Endodermal cell (in vitro differentiated cells): Measurements from ENCODE around the gene SAMD11. TPM values are rescaled to one million over a fixed set of nuclear protein-coding genes. Genes with fewer than 3 reads are reported as not detected.

Experiments
- DNase-seq: peaks from one replicate; pipeline ENCODE4 v3.0.0-alpha.2; 2017
- H3K27ac ChIP-seq: 2 replicates; pipeline ENCODE4 v1.5.1; 2013; ENCODE audit warnings: mild to moderate bottlenecking, low read depth, low read length, moderate library complexity
- H3K27me3 ChIP-seq: 2 replicates; pipeline ENCODE4 v1.6.1; 2013; ENCODE audit warnings: mild to moderate bottlenecking, low read length, moderate library complexity; ENCODE audit not compliant: insufficient read depth, control insufficient read depth, poor library complexity, severe bottlenecking
- H3K36me3 ChIP-seq: 2 replicates; pipeline ENCODE4 v1.7.0; 2013; ENCODE audit warnings: mild to moderate bottlenecking, low read length, moderate library complexity; ENCODE audit not compliant: control insufficient read depth, insufficient read depth
- H3K4me1 ChIP-seq: one replicate; pipeline ENCODE4 v1.7.0; 2013; ENCODE audit warnings: low read length; ENCODE audit not compliant: control insufficient read depth, insufficient read depth
- H3K4me3 ChIP-seq: 2 replicates; pipeline ENCODE4 v1.5.1; 2013; ENCODE audit warnings: mild to moderate bottlenecking, low read length, moderate library complexity
- H3K9ac ChIP-seq: 2 replicates; pipeline ENCODE4 v1.6.1; 2013; ENCODE audit warnings: mild to moderate bottlenecking, low read length, moderate library complexity; ENCODE audit not compliant: poor library complexity, severe bottlenecking; ENCODE audit errors: extremely low read depth
- H3K9me3 ChIP-seq: 2 replicates; pipeline ENCODE4 v1.6.1; 2013; ENCODE audit warnings: mild to moderate bottlenecking, low read length, moderate library complexity; ENCODE audit not compliant: control insufficient read depth
- H3K27ac Mint-ChIP-seq: 2 replicates; pipeline ENCODE4 v1.8.0; 2020; ENCODE audit warnings: mixed read lengths
- H3K27me3 Mint-ChIP-seq: 2 replicates; pipeline ENCODE4 v1.8.0; 2021; ENCODE audit warnings: mild to moderate bottlenecking, mixed read lengths; ENCODE audit not compliant: insufficient read depth
- H3K36me3 Mint-ChIP-seq: 2 replicates; pipeline ENCODE4 v1.8.0; 2020; ENCODE audit warnings: low read depth, mixed read lengths
- H3K4me1 Mint-ChIP-seq: 2 replicates; pipeline ENCODE4 v1.8.0; 2020; ENCODE audit warnings: mixed read lengths
- H3K4me3 Mint-ChIP-seq: 2 replicates; pipeline ENCODE4 v1.8.0; 2020; ENCODE audit warnings: mild to moderate bottlenecking, moderate library complexity, mixed read lengths
- H3K9me3 Mint-ChIP-seq: 2 replicates; pipeline ENCODE4 v1.8.0; 2020; ENCODE audit warnings: mild to moderate bottlenecking, mixed read lengths
- CTCF ChIP-seq: fragments of 200-600 bp; sonication (generic); conservative IDR thresholded peaks from 2 replicates; pipeline ENCODE4 v1.5.0; 2021; ENCODE audit warnings: antibody characterized with exemption, mild to moderate bottlenecking
- WGBS, 2 experiments: methylation state at CpG; one replicate each; pipeline versions ENCODE4 v1.1.5 to v1.1.7; 2013; ENCODE audit warnings: missing lambda C conversion rate in 2 of 2, mixed read lengths in 1 of 2; ENCODE audit not compliant: insufficient coverage in 1 of 2, insufficient read length in 1 of 2; 5-methylcytosine and 5-hydroxymethylcytosine counted together
- total RNA-seq, 2 donors: library from RNA; stranded (reverse); fragmentation: NEBNext Ultra II Directional in 1 of 2; extraction: Animal tissue kit (Norgen Biotek cat#: 25700) in 1 of 2; gene quantifications; 2 replicates in 1 of 2; 3 replicates in 1 of 2; pipeline ENCODE4 v1.2.1, GENCODE V29; 2021

Gene SAMD11
- total RNA-seq, 2 donors from 2014 or later: 152 to 156 TPM

- H3K36me3 Mint-ChIP-seq: peaks cover 31% of the 10 kb centered on the region
- H3K27ac ChIP-seq: no peak overlapping the region
- no peak for DNase-seq
- no peak overlapping the region for H3K4me3 Mint-ChIP-seq
- no peak overlapping the region for H3K4me3 ChIP-seq
- 88 to 92% methylated on average over 3 to 10 of the region's 10 CpGs for WGBS, 2 experiments
- no peak overlapping the region for H3K27ac Mint-ChIP-seq
- H3K9me3 ChIP-seq: no peaks in the 10 kb centered on the region
- no peaks in the 10 kb centered on the region for H3K36me3 ChIP-seq
- H3K27me3 Mint-ChIP-seq: peaks cover 71% of the 10 kb centered on the region
- H3K9ac ChIP-seq: no peak overlapping the region
- H3K4me1 Mint-ChIP-seq: peaks cover 17% of the 10 kb centered on the region
- H3K27me3 ChIP-seq: peaks cover 64% of the 10 kb centered on the region
- H3K9me3 Mint-ChIP-seq: no peaks in the 10 kb centered on the region
- no peak for TF ChIP-seq CTCF
- no peaks in the 10 kb centered on the region for H3K4me1 ChIP-seq
Measured at GRCh38 chr1:927748-928147, 4.0 kb downstream of the SAMD11 start.

- peaks cover 71% of the 10 kb centered on the region for H3K27me3 Mint-ChIP-seq
- no peak overlapping the region for H3K9ac ChIP-seq
- DNase-seq: peak; percentile 53
- H3K4me1 ChIP-seq: no peaks in the 10 kb centered on the region
- peaks cover 25% of the 10 kb centered on the region for H3K36me3 Mint-ChIP-seq
- TF ChIP-seq CTCF: no peak
- no peaks in the 10 kb centered on the region for H3K9me3 ChIP-seq
- H3K27ac ChIP-seq: no peak overlapping the region
- H3K27me3 ChIP-seq: peaks cover 59% of the 10 kb centered on the region
- H3K4me1 Mint-ChIP-seq: peaks cover 18% of the 10 kb centered on the region
- H3K4me3 Mint-ChIP-seq: no peak overlapping the region
- H3K36me3 ChIP-seq: no peaks in the 10 kb centered on the region
- WGBS, 2 experiments: 70 to 85% methylated on average over 25 to 40 of the region's 40 CpGs
- H3K4me3 ChIP-seq: no peak overlapping the region
- no peaks in the 10 kb centered on the region for H3K9me3 Mint-ChIP-seq
- no peak overlapping the region for H3K27ac Mint-ChIP-seq
Measured at GRCh38 chr1:928825-929661, 5.3 kb downstream of the SAMD11 start.

DNA sequence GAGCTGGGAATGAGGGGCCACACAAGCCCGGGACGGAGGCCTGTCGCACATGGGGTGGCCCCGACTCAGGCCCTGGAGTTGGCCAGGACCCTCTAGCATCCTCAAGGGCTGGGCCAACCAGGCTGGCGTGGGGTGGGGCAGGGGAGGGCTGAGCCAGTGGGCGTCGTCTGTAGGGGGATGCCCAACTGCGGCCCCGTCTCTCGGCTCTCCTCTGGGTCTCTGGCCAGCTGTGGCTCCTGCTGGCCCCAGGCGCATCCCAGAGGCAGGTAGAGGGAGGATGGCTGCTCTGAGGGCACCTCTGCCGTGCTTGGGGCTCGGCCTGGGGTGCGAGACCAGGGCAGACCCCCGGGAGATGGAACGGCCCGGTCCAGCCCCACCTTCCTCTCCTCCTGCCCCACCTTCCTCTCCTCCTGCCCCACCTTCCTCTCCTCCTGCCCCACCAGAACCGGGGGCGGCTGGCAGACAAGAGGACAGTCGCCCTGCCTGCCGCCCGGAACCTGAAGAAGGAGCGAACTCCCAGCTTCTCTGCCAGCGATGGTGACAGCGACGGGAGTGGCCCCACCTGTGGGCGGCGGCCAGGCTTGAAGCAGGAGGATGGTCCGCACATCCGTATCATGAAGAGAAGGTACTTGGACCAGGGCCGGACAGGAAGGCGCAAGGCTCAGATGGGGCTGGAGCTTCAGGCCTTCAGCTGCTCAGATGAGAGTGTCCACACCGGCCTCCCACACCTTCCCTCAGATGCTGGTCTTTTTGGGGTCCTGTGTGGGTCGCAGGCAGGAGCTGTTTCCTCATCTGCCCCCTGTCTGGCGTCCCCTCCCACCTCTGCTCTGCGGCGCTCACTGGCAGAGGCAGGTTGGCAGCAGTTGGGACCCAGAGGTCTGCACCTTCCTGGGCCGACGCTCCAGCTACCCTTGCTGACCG, 6.2 kb downstream of the SAMD11 start:
- Histone ChIP-seq H3K9me3 (no peaks in the 10 kb centered on the region), H3K9ac (no peak overlapping the region), H3K36me3 (no peaks in the 10 kb centered on the region), H3K27me3 (peaks cover 53% of the 10 kb centered on the region), H3K4me1 (peaks cover 2% of the 10 kb centered on the region), H3K27ac (no peak overlapping the region), H3K4me3 (no peak overlapping the region)
- 86% methylated on average over 21 to 40 of the region's 40 CpGs for WGBS, 2 experiments
- peaks cover 69% of the 10 kb centered on the region for H3K27me3 Mint-ChIP-seq
- no peak for DNase-seq
- H3K4me1 Mint-ChIP-seq: peaks cover 20% of the 10 kb centered on the region
- no peaks in the 10 kb centered on the region for H3K9me3 Mint-ChIP-seq
- no peak overlapping the region for H3K27ac Mint-ChIP-seq
- TF ChIP-seq CTCF: no peak
- H3K4me3 Mint-ChIP-seq: no peak overlapping the region
- H3K36me3 Mint-ChIP-seq: peaks cover 25% of the 10 kb centered on the region
